ENCODE results near the gene TTC6.

Gene TTC6

DNA sequence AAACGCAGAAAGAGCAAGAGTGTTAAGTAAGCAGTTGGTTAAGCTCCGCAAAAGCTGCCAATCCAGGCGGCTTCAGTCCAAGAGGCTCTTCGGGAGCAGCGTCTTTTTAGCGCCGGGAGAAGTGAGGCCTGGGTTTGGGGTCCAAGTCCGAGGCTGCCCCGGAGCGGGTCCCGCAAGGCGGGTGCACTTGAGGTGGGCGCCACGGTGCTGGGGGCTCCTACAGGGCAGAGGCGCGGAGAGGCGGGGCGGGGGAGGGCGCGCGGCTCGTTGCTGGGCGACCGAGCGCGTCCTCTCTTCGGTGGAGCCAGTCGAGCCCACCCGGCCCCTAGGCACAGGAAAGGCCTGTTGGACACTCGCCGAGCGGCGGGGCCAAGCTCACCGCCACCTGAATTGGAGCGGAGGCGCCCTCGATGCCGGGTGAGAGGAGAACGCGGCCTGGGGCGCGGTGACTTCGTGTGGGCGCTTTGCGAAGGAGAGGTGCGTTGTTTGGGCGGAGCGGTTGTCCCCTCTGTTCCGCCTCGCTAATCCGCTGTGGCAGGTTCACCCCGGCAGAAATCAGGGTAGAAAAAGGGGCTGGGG lies 15.6 kb downstream of the TTC6 start:
- TF ChIP-seq, protein P1, sequence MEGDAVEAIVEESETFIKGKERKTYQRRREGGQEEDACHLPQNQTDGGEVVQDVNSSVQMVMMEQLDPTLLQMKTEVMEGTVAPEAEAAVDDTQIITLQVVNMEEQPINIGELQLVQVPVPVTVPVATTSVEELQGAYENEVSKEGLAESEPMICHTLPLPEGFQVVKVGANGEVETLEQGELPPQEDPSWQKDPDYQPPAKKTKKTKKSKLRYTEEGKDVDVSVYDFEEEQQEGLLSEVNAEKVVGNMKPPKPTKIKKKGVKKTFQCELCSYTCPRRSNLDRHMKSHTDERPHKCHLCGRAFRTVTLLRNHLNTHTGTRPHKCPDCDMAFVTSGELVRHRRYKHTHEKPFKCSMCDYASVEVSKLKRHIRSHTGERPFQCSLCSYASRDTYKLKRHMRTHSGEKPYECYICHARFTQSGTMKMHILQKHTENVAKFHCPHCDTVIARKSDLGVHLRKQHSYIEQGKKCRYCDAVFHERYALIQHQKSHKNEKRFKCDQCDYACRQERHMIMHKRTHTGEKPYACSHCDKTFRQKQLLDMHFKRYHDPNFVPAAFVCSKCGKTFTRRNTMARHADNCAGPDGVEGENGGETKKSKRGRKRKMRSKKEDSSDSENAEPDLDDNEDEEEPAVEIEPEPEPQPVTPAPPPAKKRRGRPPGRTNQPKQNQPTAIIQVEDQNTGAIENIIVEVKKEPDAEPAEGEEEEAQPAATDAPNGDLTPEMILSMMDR (conservative IDR thresholded peaks at IDR 0.05; ENCODE audit: low read depth, low read length) = no peak
- no peak for DNase-seq (ENCODE audit: low read depth)
- H3K4me3 ChIP-seq (ENCODE audit: low read length) = peak overlapping the region; percentile 16

DNA sequence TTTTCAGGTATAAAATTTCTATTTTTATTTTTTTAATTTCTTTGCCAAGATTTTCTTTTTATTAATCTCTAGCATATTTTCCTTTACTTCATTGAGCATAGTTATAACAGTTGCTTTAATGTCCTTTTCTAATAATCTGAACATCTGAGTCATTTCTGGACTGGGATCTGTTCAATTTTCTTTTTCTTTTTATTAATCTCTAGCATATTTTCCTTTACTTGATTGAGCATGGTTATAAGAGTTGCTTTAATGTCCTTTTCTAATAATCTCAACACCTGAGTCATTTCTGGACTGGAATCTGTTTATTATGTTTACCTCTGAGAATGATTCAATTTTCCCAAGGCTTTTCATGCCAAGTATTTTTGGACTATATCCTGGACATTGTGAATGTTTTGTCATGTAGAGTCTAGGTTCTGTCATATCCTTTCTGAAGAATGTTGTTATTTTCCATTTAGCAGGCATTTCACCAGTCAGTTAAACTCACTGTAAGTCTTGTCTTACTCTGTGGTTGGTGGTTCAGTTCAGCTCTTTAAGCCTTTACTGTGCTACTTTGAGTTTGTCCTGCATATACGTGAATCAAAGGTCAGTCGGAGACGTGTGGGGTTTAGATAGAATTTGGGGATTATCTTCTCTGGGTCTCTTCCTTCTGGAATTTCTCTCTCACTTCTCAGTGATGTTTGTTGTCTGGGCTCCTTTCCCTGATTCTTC lies 20.3 kb downstream of the TTC6 start:
- DNase-seq (ENCODE audit: low read depth) = no peak
- no peak overlapping the region for H3K4me3 ChIP-seq (ENCODE audit: low read length)
- TF ChIP-seq, protein P1 (conservative IDR thresholded peaks at IDR 0.05; ENCODE audit: low read depth, low read length) = no peak

DNA sequence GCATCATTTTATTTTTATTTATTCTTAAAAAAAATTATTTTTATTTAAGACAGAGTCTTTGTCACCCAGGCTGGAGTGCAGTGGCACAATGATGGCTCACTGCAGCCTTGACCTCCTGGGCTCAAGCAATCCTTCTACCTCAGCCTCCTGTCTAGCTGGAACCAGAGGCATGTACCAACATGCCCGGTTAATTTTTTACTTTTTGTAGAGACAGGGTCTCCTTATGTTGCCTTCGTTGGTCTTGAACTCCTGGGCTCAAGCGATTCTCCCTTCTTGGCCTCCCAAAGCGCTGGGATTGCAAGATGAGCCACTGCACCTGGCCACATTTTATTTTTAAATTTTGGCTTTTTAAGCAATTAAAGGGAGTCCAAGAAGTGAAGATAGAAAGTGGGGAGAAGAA lies 21.4 kb downstream of the TTC6 start:
- no peak overlapping the region for H3K4me3 ChIP-seq (ENCODE audit: low read length)
- DNase-seq (ENCODE audit: low read depth) = no peak
- TF ChIP-seq, protein P1 (conservative IDR thresholded peaks at IDR 0.05; ENCODE audit: low read depth, low read length) = no peak

DNA sequence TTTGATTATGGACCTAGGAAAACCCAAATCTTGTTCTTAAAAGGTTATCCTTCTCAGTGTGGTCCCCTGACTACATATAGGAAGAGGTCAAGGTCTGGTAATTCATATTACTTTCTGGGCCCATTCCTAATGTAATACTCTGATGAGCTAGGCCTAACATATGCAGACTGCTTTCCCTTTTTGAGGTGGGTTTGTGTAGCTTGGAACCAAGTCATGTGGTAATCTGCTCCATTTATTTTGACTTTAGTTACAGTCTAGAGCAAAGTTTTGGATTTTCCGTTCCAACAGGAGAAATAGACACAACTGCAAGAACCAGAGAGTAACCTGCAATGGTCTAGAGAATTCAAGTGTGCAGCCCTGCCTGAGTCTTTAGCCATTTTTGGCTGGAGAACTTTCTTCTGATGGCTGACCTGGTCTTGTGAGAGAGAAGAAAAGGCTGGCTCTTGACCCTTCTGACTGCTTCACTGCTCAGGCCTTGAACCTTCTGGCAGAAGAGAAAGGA lies 22.5 kb downstream of the TTC6 start:
- TF ChIP-seq, protein P1 (conservative IDR thresholded peaks at IDR 0.05; ENCODE audit: low read depth, low read length) = no peak
- DNase-seq (ENCODE audit: low read depth) = no peak

DNA sequence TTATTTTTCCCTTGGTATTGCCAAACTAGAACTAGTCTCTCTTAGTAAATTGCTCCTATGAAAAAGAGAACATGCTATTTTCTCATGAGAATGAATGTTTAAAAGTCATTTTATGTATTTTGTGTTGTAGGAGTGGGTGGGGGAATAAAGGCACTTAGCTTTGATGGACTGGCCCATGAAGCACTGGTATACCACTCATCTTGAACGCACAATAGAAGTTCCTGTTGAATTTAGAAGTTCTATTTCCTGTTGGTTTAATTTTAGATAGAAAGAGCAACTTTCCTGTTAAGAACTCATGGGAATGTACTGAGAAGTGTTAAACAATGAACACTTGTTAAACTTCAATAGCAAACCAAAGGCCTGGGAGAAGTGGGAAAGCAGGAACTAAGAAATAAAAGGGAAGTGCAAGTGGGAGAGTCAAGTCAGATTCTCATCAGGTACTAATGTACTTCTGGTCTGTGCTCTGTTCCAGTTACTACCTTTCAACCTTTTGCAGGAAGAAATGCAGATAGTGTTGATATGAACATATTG lies 23.1 kb downstream of the TTC6 start:
- no peak for DNase-seq (ENCODE audit: low read depth)
- TF ChIP-seq, protein P1 (conservative IDR thresholded peaks at IDR 0.05; ENCODE audit: low read depth, low read length) = no peak
- no peak overlapping the region for H3K4me3 ChIP-seq (ENCODE audit: low read length)

More for the DNA sequence above, 22.5 kb downstream of the TTC6 start:
- H3K4me3 ChIP-seq (ENCODE audit: low read length) = no peak overlapping the region

DNA sequence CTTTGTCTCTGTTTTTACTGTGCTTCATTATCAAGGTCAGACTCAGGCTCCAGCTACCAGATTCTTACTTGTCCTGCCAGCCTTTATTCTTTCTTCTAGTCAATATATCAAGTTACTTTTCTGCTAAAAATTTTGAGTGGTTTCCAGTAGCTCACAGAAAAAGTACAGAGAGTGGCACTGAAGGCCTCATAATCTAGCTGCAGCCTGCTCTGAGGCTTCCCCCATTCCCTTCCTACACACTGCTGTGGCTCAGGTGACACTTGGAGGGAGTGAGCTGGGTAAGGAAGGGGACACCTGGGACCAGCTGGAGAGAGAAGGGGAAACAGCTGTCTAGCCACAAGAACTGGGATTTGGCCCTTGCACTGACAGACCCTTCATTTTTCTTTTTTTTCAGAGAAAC lies 25.4 kb downstream of the TTC6 start:
- no peak overlapping the region for H3K4me3 ChIP-seq (ENCODE audit: low read length)
- no peak for DNase-seq (ENCODE audit: low read depth)
- TF ChIP-seq, protein P1 (conservative IDR thresholded peaks at IDR 0.05; ENCODE audit: low read depth, low read length) = no peak

All from retinal pigment epithelial cell (primary cell).